HG03469 (cell line): ENCODE measurements around the gene ADAMTS2.
"Not testable (repeated sequence)": the region's sequence is repeated elsewhere in the genome, so short reads cannot be mapped to it uniquely, and the experiment has no call there.

ENCODE experiments used
- ATAC-seq: cut with Tn5 transposase; IDR thresholded peaks from one replicate; pipeline ENCODE4 v1.9.1; 2021; ENCODE audit warnings: mild to moderate bottlenecking, moderate library complexity, moderate number of reproducible peaks; ENCODE audit not compliant: unreplicated experiment

Gene ADAMTS2

DNA sequence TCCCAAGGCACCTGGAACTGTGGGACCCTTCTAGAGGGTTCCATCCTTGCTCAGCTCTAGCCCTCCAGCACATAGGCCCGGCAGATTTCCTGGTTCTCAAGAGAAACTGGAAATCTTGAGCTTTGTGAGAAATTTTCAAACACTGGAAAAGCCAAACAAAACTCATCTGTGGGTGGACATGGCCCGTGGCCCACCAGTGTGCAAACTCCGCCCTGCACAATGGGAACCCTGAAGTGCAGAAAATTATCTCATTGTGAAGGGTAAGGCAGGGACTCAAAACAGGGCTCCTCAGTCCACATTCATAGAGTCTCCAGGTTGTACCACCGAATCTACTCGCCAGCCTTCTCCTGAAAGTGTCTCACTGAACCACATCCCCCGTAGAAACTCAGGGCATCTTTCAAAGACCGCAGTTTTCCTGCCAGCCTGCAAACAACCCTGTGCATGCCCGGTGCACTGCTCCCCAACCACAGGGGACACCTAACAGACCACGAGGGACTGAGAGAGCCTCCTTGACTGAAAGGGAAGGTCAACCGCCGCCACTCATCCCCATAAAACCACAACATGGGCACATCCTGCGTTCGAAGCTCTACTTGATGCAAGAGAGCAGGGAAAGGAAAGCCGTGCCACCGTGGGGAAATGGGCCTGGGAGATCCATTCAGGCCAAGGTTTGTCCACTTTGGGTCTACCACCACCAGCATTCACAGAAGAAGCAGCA, 18.1 kb downstream of the ADAMTS2 start:
- ATAC-seq: no peak

DNA sequence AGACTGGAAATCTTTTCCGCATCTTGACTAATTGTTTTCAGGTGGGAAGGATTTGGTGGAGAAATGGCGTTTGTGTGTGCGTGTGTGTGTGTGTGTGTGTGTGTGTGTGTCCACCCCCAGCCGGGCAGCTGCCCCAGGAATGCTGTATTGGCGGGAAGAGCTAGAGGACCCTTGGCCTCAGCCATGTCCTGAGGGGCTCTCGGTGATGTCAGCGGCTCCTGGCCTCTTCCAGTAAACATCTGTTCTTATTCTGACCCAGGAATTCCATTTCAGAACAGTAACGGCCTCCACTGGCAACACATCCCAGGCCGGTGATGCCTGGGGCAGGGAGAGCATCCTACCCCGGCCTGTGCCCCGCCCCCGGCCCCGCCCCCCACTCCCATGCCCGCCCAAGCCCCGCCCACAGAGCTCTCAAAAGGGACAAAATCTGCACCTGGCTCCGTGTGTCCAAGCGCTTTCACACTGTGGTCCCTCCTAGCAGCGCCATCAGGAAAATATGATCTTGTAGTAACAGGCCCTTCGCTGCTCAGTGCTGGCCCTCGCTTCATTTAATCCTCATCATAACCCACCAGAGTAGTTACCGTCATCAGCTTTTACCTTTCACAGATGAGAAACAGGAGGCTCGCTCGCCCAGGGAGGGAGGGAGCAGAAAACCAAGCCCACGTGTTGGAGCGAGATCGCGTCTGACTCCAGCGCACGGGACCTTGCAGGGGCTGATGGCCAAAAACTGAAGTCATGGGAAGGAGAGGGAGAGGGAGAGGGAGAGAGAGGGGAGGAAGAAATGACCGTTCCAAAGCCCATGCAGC, 18.9 kb downstream of the ADAMTS2 start:
- no peak for ATAC-seq

DNA sequence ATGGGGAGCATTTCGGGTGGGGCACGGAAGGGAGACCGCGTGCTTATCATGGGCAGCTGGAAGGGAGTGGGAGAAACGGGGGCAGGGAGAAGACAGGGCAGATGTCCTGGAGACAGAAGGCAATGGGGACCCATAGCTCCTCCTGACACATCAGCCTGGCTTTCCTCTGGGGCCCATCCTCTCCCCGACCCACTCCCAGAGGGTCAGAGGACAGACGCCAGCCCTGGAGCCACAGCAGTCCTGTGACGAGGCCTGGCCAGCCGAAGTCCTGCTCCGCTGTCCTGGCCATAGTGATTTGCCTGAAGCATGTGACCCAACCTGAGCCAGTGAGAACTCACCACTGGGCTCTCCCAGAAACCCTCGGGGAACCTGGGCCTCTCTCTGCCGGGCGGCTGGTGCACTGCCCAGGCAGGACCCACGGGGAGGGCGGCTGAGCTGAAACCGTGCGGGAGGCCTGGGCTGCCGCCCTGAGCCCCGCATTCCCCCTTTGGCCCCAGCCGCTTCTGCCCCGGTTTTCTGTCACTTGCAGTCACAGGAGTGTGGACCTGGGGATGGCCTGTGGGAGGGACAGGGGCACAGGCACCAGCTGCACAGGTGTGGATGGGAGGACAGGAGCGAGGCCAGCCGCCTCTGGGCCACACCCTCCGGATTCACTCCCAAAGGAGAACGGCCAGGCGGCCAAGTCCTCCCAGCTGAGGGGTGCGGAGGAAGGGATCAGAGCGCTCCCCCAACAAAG, 19.8 kb downstream of the ADAMTS2 start:
- ATAC-seq: no peak

DNA sequence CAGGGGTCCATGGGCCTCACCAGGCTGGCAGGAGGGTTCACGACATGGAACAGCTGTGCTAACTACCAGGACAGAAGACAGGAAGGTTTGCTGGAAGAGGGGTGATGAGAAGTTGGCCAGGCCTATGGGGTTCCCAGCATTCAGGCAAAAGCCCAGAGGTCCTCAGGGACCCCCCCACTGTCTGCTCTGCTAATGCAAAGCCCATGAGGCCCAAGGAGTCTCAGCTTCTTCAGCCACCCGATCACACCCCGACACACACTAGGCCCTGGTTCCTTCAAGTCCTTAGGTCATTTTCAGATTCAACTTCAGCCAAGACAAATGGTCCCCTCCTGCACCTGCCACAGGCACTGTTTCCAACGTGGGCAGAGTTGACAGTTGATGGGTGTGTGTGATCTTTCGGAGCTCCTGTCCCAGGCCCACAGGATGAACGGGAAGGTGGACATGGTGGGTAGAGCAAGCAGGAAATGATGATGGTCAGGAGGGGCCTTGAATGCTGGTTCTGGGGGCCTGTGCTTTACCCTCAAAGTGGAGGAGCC, 20.4 kb downstream of the ADAMTS2 start:
- ATAC-seq: no peak

DNA sequence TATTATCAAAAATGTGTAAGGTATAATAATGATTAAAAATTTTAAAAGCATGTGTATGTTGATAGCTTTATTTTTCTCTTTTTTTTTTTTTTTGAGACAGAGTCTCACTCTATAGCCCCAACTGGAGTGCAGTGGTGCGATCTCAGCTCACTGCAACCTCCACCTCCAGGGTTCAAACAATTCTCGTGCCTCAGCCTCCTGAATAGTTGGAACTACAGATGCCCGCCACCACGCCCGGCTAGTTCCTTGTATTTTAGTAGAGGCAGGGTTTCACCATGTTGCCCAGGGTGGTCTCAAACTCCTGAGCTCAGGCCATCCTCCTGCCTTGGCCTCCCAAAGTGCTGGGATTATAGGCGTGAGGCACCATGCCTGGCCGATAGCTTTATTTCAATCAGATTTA, 20.9 kb downstream of the ADAMTS2 start:
- not testable (repeated sequence) for ATAC-seq

DNA sequence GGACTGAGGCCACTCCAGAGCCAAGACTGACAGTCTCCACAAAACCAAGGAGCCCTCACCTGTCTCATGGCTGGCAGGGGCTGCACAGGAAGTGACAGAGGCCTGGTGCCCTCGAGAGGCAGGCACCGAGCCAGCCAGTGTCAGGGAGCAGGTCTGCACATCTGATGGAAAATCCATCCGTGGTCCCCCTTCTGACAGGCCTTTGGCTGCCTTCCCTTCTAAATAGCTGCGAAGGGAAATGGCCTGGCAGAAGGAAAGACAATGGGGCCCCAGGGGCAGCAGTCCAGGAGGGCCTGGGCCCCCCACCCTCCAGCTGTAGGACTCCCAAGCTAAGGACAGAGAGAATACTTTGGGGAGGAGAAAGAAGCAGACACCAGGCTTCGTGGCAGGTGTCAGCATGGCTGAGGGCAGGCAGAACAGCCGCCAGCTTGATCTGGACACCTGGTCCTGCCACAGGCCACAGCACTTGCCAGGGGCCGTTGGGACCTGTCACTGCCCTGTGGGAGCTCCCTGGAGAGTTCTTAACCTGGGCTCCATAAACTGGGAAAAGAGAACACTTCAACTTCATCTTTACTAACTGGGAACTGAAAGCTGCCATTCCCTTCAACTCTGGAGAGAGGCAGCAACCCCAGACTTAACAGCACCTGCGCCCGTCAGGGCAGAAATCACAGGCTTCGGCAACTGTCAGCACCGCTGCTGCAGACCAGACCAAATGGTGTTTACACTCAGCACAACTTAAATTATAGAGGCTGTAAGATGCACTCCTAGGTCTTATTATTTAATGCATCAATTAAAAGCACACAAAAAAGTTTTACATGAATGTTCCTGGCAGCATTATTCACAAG, 22.0 kb downstream of the ADAMTS2 start:
- ATAC-seq: no peak

DNA sequence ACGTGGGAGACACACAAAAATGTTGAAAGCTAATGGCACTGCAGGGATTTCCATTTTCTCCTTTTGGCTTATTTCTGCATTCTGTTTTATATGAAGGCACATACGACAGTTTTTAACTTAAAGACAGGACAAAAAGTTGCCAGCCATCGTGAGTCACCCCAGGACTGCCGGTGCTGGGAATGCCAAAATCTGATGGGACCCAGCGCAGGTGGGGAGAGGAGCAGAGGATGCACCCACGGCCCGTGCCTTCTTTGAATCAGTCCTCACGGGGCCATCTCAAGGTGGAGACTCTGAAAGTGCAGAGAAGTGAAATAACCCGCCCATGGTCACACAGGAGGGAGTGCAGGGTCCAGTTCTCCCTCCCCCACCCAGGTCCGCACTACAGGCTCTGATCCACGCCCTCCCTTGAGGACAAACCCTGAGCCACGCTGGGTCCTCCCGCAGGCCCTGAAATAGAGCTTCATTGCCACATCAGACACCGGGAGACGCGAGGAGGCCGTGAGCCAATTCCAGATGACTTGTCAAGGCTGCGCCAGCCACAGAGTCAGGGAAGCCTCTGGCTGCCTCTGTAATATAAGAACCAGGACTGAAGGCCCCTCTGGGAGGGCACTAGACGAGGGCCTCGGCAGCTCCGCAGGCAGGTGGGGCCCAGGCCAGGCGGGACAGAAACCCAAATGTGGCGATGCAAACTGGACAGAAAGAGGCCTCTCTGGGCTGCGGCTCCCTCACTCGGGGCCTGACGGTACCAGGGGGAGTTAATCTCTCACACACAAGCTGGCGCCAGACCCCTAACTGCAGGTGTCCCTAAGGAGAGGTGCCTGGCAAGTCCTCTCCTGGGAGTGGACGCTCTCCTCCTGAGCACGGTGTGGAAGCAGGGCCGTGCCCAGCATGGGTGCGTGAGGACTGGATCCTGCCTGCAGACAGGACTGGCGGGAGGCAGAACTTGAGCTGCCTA, 22.9 kb downstream of the ADAMTS2 start:
- no peak for ATAC-seq

DNA sequence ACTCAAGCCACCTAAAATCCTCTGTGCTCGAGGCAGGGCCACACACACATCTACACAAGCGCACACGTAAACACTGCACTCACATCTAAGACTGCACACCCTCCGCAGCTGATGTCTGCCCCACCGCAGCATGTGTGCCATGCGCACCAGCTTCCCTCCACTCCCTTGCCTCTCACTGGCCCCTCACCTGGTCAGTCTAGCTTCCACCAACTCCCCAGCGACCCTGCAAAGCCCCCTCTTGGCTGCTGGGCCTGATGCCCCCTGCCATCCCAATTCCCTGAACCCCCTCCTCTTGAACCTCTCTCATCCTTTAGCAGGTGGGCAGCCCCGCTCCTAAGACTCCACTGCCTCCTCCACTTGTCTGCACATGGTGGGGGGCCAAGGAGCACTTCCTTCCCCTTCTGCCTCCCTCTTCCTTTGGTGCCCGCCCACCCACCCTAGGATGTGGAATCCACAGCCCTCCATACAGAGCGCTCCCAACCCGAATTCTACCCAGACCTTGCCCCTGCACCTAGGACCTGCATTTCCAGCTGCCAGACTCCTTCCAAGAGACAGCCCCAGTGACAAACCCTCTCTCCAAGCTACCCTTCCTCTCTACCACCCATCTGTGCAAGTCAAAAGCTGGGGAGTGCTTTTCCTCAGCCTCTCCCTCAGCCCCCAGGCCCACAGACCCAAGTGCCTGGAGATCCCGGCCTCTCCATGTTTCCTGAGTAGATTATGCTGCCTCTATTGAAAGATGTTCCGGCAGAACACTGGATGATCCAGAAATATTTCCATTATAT, 23.9 kb downstream of the ADAMTS2 start:
- no peak for ATAC-seq

DNA sequence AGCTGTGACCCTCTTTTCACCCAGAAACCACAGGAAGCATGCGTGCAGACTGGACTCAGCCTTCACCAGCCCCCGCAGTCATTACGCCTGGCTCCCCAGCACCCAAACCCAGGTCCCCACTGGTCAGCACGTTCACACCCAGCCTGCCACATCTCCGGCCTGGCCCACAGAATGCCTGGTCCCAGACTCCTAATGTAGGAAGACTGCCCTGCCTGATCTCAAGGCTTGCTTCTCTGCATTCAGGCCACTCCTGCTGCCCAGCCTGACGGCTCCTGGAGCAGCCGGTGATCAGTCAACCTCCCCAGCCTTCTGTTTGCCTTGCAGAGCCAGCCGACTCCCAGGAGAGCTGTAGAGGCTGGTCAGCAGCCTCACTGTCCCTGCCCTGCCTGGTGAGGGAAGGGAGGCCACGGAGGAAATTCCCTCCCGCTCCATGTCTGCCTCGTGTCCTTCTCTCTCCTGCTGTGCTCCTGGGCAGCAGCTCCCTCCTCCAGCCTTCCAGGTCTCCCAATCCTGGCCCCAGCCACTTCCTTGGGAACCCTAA, 25.4 kb downstream of the ADAMTS2 start:
- no peak for ATAC-seq

DNA sequence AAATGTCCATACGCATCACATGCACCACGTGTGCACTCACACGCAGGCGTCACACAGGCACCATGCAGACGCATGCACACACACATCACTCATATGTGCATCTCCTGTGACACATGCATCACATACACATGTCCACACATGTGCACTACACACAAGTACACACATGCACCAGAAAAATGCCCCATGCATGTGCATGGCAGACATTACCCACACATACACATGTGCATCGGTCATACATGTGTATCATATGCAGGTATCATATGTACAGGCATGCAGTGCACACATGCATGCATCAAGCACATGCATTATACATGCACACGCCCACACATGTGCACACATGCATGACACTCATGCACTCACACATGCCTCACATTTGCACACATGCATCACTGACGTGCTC, 26.1 kb downstream of the ADAMTS2 start:
- ATAC-seq: no peak

DNA sequence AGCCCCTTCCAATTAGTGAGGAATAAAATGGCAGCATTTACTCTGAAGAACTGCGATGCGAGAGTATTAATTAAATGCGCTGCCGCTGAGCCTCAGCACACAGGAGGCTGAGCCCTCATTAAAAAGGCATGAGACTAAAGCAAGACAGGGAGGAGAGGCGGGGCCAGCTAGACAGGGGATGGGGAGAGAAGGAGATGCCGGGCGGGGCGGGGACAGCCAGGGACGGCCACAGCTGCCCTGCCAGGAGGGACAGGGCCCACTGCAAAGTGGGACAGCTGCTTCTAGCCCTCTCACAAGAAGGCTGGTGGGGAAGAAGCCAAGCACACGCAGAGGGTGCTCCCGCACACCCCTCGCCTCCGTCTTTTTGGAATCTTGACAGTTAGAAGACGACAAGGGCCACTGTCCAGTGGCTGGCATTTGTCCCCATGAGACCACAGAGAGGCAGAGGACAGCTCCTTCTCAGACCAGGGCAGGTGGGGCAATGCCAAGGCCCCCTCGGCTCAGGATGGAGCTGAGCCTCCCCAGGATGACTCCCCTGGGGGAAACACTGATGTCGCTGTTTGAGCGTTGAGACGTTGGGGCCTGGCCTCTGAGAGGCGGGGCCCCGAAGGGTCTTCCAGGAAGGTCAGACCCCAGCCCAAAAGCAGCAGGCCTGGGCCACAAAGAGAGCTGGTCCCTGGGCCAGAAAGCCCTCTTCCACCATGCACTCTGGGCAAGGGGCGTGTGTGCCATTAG, 26.9 kb downstream of the ADAMTS2 start:
- no peak for ATAC-seq

DNA sequence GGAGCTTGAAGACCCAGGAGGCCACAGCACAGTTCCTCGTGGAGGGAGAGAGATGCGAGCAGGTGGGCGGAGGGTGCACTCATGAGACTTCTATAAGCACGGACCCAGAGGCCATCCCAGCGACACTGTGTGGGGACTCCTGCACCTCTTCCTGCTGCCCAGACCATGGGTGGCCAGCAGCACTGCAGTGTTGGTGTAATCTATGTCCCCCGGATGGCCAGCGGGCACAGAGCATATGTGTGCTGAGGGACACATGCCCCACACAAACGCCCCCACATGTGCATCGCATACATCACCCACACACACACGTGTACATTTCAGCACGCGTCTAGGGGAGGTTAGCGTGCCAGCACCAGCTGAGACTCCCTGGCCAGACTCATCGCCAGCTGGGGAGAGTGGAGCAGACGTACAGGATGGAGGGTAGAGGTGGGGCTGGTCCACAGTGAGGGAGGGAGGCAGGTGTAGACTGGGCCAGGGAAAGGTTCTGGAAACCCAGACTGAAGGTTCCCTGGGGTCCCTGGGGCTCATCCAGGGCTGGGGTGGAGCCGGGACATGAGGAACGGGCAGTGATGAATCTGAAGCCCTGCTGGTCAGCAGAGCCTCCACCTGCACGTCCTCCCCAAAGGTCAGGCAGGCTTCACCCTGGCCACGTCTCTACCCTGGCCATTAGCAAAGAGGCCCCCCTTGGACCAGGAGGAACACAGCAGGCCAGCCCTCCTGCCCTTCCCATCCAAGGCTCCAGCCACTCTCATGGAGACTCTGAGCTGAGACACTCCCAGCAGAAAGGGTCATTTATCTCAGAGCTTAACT, 27.6 kb downstream of the ADAMTS2 start:
- ATAC-seq: no peak

DNA sequence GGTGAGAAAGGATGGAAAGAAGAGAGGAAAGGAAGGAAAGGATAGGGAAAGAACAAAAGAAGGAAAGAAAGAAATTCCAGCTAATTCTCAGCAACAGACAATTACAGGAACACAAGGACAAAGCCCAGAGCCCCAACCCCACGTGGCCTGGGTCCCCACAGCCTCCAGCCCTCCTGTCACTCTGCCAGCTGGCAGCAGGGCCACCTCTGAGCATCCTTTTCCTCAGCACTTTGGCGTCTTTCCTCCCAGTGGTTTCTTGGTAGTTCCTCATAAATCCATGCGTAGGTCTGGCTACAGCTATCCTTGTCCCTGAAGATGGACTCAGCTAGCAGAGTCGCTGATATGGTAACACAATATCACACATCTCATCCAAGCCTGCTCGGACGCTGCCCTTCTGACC, 28.3 kb downstream of the ADAMTS2 start:
- ATAC-seq: no peak

DNA sequence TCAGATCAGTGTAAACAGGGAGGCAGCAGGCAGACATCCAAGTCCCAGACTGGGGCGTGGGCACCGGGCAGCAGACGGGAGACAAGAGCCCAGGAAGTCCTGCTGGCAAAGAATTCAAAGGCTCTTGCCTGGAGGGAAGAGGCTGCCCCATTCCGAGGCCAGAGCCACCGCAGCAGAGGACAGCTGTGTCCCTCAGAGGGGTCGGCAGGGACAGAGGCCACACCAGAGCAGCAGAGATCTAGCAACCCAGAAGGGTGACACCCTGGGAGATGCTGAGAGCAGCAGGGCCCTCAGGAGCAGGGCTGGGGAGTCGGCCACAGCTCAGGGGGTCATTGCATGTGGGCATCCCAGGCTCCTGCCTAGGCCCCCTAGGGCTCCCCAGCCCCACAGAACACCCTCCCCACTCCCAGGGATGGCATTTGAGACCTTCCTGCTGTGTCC, 29.1 kb downstream of the ADAMTS2 start:
- ATAC-seq: no peak

DNA sequence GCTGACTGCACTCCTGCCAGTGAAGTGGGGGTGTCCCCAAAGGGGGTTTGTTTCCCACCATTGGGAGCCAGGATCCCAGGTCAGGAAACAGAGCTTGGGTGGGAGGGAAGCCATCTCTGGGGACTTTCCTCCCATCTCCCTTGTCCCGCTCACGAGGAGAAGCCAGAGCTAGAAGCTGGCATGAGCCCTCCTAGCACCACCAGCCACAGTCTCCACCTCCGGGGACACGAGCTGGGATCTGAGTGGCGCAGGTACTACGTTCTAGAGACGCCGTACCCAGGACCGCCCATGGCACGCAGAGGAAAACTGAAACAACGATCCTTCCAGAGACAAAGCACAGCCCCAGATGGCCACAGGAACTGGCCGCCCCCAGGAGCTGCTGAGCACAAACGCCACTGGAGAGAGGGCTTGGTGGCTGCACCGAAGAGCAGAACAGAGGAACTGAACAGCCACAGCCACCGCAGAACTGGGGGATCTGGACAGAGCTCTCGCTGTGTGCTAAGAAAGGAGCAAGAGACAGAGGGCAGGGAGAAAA, 29.8 kb downstream of the ADAMTS2 start:
- ATAC-seq: no peak

DNA sequence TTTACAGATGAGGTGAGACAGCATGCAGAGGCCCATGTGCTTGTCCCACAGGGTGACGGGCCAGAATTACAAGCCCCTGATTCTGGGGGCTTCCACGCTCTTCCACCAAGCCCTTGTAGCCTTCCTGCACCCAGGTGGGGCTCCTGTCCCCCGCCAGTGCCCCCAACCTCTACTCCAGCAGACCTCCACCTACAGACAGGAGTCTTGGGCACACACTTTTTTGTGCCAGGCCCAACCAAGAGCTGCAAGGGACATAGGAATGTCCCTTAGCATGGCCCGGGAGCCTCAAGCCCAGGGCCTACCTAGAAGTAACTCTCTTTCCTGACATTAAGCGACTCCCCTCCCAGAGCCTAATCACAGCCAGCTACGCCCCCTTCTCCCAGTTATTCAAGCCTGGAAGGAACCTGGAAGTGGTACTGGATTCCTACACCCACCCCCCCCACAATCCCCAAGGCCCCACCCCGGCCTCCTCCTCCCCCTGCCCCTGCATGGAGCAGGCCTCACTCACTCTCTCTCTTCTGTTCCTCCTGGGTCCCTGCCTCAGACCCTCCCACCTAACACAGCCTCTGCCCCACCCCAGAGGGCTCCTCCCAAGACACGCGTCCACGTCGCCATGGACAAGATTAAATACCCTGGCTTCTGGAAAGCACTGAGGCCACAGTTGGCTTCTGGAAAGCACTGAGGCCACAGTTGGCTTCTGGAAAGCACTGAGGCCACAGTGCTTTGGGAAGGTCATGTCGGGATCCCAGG, 30.5 kb downstream of the ADAMTS2 start:
- no peak for ATAC-seq
